CD4-positive, alpha-beta T cell treated with Interleukin-2 at 100 ng/mL for 4 hours (primary cell): Measurements from ENCODE around the gene TMA7.
A peak's percentile ranks its signal among the peaks of the same experiment; 100 is the strongest.
"Not testable (repeated sequence)": the region's sequence is repeated elsewhere in the genome, so short reads cannot be mapped to it uniquely, and the experiment has no call there.

Source experiments
- DNase-seq: peaks from one replicate; pipeline ENCODE4 v3.0.0-alpha.2; 2020; ENCODE audit warnings: low spot score

Gene TMA7

GRCh38 chr3:48439820-48440589 lies at the start of gene TMA7, which contains the start of gene CCDC51:
Gene TMA7 (plus strand): TSS chr3:48440257. CDS start chr3:48440297, 40 bp downstream.
Gene CCDC51 (minus strand): TSS chr3:48440119. CDS start chr3:48435128, 4,991 bp downstream.
- peak; percentile 97 for DNase-seq

- DNase-seq, result no peak
Measured at GRCh38 chr3:48394391-48394790, 45.7 kb upstream of the TMA7 start.

DNA sequence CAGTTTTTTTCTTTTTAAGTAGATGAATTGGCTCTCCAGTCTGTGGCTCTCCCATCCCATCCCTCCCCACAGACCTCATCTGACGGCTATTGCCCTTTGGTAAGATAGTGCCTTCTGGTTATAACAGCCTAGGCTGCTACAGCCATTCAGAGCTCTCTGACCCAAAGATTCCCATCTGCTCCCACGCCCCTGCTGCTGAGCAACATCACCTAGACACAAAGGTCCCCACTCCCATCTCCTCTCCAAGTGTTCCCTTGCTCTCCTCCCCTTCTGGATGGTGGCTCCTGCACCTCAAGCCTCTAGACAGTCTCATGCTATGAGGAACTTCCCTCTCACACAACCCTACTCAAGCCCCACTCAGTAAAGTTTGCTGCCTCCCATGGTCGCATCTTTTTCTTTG lies 44.3 kb upstream of the TMA7 start:
- DNase-seq, result no peak

DNA sequence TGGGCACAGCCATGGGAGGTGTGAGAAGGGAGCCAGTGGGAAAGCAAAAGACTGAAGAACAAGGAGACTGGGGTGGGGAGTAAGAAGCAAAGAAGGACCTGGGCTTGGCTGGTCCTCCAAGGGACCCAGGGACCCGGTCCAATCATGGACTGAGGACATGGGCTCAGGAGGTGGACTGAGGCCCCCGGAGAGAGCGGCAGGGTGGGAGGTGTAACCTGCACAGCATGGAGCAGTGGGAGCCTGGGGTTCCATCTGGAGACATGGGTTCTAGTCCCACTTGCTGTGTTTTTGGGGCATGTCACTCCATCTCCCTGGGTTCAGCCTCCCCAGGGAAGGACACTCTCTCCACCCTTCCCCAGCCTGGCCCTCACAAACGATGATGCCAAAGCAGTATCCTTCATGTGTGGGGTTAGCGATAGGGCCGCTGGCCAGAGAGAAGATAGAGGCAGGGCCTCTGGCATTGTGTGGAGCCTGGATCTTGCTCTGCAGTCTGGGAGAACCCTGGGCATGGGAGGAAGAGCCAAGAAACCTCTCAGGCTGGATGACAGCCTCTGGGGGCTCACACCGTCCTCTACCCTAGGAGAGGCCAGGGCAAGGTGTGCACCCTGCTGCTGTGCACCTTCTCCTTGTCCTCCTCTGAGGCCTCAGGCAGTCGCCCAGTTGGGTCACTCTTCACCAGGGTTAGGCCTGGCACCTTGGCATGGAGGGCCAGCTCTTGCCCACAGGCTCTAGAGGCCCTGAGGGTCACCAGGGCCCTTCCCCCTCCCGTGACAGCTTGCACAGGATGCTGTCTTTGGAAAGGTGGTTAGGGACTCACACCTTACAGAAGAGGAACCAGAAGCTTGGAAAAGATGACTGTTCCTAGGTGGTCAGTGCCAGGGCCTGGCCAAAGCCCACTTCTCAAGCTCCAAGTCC lies 42.0 kb upstream of the TMA7 start:
- no peak for DNase-seq

GRCh38 chr3:48398701-48399386 lies 41.2 kb upstream of the TMA7 start:
- no peak for DNase-seq

GRCh38 chr3:48399387-48400172 lies 40.5 kb upstream of the TMA7 start:
- no peak for DNase-seq

DNA sequence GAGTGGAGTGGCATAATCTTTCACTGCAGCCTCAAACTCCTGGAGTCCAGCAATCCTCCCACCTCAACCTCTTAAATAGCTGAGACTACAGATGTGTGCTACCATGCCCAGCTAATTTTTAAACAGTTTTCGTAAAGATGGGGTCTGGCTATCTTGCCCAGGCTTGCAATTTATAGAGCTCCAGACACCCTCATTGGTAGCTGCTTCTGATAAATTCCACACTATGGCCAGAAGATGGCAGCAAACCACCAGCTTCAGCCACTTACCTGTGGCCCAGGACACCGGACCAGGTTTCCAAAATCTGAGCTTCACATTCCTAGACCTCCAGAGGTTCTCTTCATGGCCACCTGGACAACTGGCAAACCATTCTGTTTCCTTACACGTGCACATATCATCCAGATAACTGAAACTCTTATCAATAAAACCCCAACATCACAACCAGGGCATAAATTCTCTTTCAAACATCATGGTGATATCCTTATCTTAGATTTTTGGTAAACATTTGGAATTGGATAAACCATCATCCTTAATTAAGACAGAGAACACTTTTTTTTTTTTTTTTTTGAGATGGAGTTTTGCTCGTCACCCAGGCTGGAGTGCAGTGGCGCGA lies 39.1 kb upstream of the TMA7 start:
- peak; percentile 80 for DNase-seq

GRCh38 chr3:48401434-48401901 lies 38.6 kb upstream of the TMA7 start:
- not testable (repeated sequence) for DNase-seq

DNA sequence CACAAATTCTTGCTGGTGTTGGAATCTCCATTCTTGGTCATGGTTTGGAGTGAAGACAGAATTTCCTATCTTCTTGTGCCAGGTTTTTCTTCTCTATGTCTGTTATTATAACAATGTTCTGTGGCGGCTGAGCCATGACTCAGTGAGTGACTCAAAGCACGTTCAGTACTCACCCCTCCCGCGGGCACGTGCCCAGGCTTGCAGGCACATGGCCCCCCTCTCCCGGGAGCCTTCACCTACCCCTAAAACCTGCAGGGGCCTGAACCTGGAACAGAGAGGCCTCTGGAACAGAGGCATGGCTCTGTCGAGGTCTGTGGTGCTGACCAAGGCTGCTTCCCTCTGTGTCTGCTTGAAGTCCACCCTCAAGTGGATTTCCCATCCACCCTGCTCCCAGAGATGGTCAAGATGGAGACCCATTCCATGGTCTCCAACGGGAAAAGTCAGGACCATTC lies 37.8 kb upstream of the TMA7 start:
- DNase-seq, result no peak

- DNase-seq, result no peak
Measured at GRCh38 chr3:48402907-48403306, 37.1 kb upstream of the TMA7 start.

DNA sequence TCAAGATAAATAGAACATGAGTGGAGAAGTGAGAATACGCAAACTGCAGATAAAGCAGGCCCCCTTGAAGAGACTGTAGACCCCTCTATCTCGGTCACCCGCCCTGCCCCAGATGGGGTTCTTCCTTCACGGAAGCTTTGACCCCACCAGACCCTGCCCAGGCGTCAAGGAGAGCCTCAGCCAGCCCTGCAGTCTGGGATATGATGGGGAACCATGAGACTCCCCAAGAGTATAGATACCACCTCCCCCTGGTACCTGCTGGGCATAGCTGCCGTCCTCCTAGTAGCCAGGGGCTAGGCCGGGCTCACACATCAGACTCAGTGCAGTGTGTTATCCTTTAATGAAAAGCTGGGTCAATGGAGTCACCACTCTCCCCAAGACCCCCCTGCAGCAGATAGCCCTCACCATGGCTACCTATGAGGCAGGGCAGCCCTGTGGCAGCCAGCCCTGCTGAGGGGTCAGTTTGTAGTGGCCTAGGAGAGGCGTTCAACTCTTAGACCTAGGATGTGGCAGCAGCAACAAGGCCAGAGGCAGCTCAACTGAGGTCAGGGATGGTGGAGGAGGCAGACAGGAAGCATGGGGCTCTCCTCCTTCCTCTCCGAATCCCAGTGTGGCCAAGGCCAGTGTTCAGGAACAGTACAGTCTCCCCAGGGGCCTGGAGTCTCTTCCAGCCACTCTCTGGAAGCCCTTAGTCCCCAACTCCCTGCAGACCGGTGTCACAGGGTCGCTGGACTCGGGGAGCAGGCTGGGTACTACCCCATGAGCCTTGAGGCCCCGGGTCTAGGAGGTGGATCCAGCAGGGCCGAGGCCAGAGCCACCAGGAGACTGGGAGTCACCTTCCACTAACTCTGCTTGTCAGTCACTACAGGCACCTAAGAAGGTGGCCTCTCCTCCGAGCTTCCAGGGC lies 36.3 kb upstream of the TMA7 start:
- DNase-seq, result no peak

- DNase-seq, result no peak
Measured at GRCh38 chr3:48404440-48405342, 35.4 kb upstream of the TMA7 start.

DNA sequence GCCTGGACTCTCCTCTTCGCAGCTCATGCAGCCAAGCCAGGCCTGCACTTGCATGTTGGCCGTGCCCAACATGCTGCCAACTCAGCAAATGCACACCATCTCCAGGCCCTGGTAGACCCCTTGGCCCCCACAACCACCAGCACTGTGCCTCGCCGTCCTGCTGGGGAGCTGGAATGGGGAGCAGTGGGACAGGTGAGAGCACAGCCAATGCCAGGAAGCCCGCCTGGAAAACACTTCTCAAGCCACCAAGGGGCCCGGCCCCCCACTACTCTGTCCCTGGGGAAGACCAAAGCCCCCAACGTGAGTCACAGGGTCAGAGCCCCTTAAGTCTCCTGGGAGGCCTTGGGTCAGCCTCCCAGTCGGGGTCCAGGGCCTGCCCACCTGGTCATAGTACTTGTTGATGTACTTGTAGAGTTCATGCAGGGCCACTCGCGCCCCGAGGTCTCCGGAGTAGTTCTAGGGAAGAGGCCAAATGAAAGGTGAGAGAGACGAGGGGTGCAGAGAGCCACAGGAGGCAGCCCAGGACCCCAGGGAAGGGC lies 34.6 kb upstream of the TMA7 start:
- DNase-seq, result no peak

DNA sequence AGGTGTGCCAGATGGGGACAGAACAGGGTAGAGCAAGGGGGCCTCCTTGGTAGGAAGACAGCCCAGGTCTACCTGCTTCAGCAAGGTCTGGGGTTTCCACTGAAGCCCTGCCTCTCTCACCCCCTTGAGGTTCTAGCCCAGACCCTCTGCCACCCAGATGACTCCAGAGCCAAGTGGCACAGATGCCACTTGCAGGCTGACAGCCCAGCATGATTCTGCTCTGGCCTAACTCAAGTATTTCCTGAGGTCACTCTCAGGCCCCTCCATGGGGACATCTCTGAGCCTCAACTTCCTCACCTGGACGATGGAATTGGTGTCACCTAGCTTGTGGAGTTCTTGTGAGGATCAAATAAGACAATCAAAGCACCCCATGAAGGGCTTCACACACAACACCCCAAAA lies 34.1 kb upstream of the TMA7 start:
- no peak for DNase-seq

- no peak for DNase-seq
Measured at GRCh38 chr3:48406443-48407431, 33.3 kb upstream of the TMA7 start.

DNA sequence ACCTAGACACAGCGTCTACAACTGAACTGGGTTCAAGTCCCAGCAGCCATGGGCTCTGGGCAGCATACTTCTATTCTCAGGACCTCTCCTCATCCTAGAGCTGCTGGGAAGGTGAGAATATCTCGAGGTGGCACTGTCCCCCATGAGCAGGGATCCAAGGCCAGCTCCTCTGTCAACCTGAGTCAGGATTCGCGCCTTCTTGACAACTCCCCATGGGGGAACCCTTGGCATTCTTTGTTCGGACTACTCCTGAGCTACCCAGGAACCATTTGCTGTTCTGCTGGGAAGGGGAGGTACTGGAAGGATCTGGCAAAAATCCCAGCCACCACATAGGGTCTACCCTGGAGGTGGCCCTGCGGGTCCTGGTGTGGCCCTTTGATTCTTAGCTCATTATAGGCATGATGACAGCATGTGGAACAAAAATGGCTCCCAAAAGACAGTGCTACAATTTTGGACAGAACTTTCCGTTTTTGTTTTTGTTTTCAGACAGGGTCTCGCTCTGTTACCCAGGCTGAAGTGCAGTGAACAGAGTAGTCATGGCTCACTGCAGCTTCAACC lies 32.4 kb upstream of the TMA7 start:
- no peak for DNase-seq

- DNase-seq, result no peak
Measured at GRCh38 chr3:48408823-48409281, 31.2 kb upstream of the TMA7 start.
